RWPE1 (cell line): ENCODE results near the gene LCAT.

Source experiments
- CTCF ChIA-PET: fragments of 350-600 bp; sonication (Branson Sonifier 250); formaldehyde crosslinking; extraction: SDS; loops from one replicate; lab custom pipeline; 2021; lab: Yijun Ruan, JAX
- POLR2A ChIA-PET: fragments of 400-600 bp; formaldehyde crosslinking; extraction: SDS; loops from one replicate; lab custom pipeline; 2020; ENCODE audit warnings: antibody characterized with exemption; ENCODE audit not compliant: low non-redundant PET; lab: Yijun Ruan, JAX
- DNase-seq: peaks from one replicate; pipeline ENCODE4 v3.0.0; 2012; ENCODE audit warnings: low spot score
- H3K27ac ChIP-seq: fragments of 450-650 bp; 2 replicates; pipeline ENCODE4 v1.5.1; 2017
- CTCF ChIP-seq: fragments of 450-650 bp; conservative IDR thresholded peaks from 2 replicates; pipeline ENCODE4 v1.5.1; 2017; ENCODE audit warnings: low read depth, mild to moderate bottlenecking

The LCAT gene

GRCh38 chr16:67934306-67935100 lies 9.4 kb downstream of the LCAT start:
- no peak for TF ChIP-seq CTCF
- no peak for DNase-seq
- POLR2A ChIA-PET, result no interaction called here

GRCh38 chr16:67933805-67934204 lies 10.1 kb downstream of the LCAT start:
- H3K27ac ChIP-seq, result peak overlapping the region; percentile 93
- TF ChIP-seq CTCF, result no peak
- ChIA-PET POLR2A (no interaction called here), CTCF (interaction anchor here (0.6 to 2.7 kb wide), 5 partner anchors 50 to 752 kb away, joined by 3 to 15 read pairs (median 3); no protein-coding TSS in a partner anchor)
- no peak for DNase-seq

More at GRCh38 chr16:67934306-67935100, 9.4 kb downstream of the LCAT start:
- peak overlapping the region; percentile 93 for H3K27ac ChIP-seq
- CTCF ChIA-PET, result interaction anchor here (0.6 to 2.7 kb wide), 4 partner anchors 9 to 124 kb away, joined by 3 to 15 read pairs (median 5); no protein-coding TSS in a partner anchor

GRCh38 chr16:67932462-67932840 lies 11.5 kb downstream of the LCAT start:
- ChIA-PET CTCF (interaction anchor here (0.5 to 2.7 kb wide), 3 partner anchors 30 to 155 kb away, joined by 3 to 15 read pairs (median 3); no protein-coding TSS in a partner anchor), POLR2A (no interaction called here)
- no peak for DNase-seq
- no peak for TF ChIP-seq CTCF
- peak overlapping the region; percentile 17 for H3K27ac ChIP-seq

- H3K27ac ChIP-seq, result peak within 1 kb of the TSS; percentile 17
- CTCF ChIA-PET, result interaction anchor here (0.7 to 1.5 kb wide), 2 partner anchors 29 to 115 kb away, joined by 3 to 9 read pairs; no protein-coding TSS in a partner anchor
- no peak for DNase-seq
- POLR2A ChIA-PET, result no interaction called here
- TF ChIP-seq CTCF, result no peak
Measured at GRCh38 chr16:67931712-67932461, 12.0 kb downstream of the LCAT start, which contains the start of gene CTRL. TSS of gene CTRL (minus strand) at chr16:67931862. CDS start at chr16:67931852, 10 bp downstream.

- POLR2A ChIA-PET, result no interaction called here
- peak overlapping the region; percentile 17 for H3K27ac ChIP-seq
- CTCF ChIA-PET, result interaction anchor here (1.5 kb wide), 1 partner anchor 114 kb away, joined by 9 read pairs; no protein-coding TSS in a partner anchor
- TF ChIP-seq CTCF, result no peak
- no peak for DNase-seq
Measured at GRCh38 chr16:67930678-67931211, 13.2 kb downstream of the LCAT start.

GRCh38 chr16:67930191-67930590 lies 13.7 kb downstream of the LCAT start:
- POLR2A ChIA-PET, result no interaction called here
- no peak for DNase-seq
- TF ChIP-seq CTCF, result no peak
- H3K27ac ChIP-seq, result no peak overlapping the region
- CTCF ChIA-PET, result interaction anchor here (1.5 kb wide), 1 partner anchor 114 kb away, joined by 9 read pairs; no protein-coding TSS in a partner anchor
